Fibroblast of peridontal ligament (primary cell): Measurements from ENCODE around the gene SCG3.
"Not testable (repeated sequence)": the region's sequence is repeated elsewhere in the genome, so short reads cannot be mapped to it uniquely, and the experiment has no call there.

Source experiments
- DNase-seq: peaks from one replicate; pipeline ENCODE4 v3.0.0-alpha.2; 2010; ENCODE audit errors: extremely low read depth

Gene SCG3

GRCh38 chr15:51681303-51681963, at the start of gene SCG3:
SCG3 (plus strand) TSS chr15:51681503; CDS start chr15:51681756, 253 bp downstream.
- DNase-seq = peak; percentile 45

- DNase-seq = no peak
Observed at GRCh38 chr15:51634591-51635198, 46.6 kb upstream of the SCG3 start.

- no peak for DNase-seq
Observed at GRCh38 chr15:51641490-51642130, 39.7 kb upstream of the SCG3 start.

- DNase-seq = no peak
Observed at GRCh38 chr15:51642696-51643095, 38.6 kb upstream of the SCG3 start.

- peak; percentile 70 for DNase-seq
Observed at GRCh38 chr15:51647128-51647562, 34.2 kb upstream of the SCG3 start.

- not testable (repeated sequence) for DNase-seq
Observed at GRCh38 chr15:51648101-51648500, 33.2 kb upstream of the SCG3 start.

- DNase-seq = not testable (repeated sequence)
Observed at GRCh38 chr15:51648643-51649042, 32.7 kb upstream of the SCG3 start.

GRCh38 chr15:51649659-51650521, 31.4 kb upstream of the SCG3 start:
- DNase-seq = peak; percentile 89

- DNase-seq = no peak
Observed at GRCh38 chr15:51652084-51652668, 29.1 kb upstream of the SCG3 start.

GRCh38 chr15:51655401-51656057, 25.8 kb upstream of the SCG3 start:
- not testable (repeated sequence) for DNase-seq

- no peak for DNase-seq
Observed at GRCh38 chr15:51658664-51659063, 22.6 kb upstream of the SCG3 start.

- no peak for DNase-seq
Observed at GRCh38 chr15:51661072-51661471, 20.2 kb upstream of the SCG3 start.

- DNase-seq = no peak
Observed at GRCh38 chr15:51667478-51667877, 13.8 kb upstream of the SCG3 start.

- no peak for DNase-seq
Observed at GRCh38 chr15:51668446-51668845, 12.9 kb upstream of the SCG3 start.

- no peak for DNase-seq
Observed at GRCh38 chr15:51669381-51669780, 11.9 kb upstream of the SCG3 start.

GRCh38 chr15:51672155-51672687, 9.1 kb upstream of the SCG3 start:
- no peak for DNase-seq

GRCh38 chr15:51672913-51673857, 8.1 kb upstream of the SCG3 start:
- no peak for DNase-seq

- no peak for DNase-seq
Observed at GRCh38 chr15:51675234-51675633, 6.1 kb upstream of the SCG3 start.

GRCh38 chr15:51677021-51677420, 4.3 kb upstream of the SCG3 start:
- DNase-seq = no peak

GRCh38 chr15:51677452-51677851, 3.9 kb upstream of the SCG3 start:
- DNase-seq = no peak
